ENCODE measurements around the gene HAP1.
"Not testable (repeated sequence)": the region's sequence is repeated elsewhere in the genome, so short reads cannot be mapped to it uniquely, and the experiment has no call there.

The HAP1 gene

GRCh38 chr17:41692722-41693521, 41.5 kb downstream of the HAP1 start:
- no peak for DNase-seq (ENCODE audit: extremely low read depth in 1 of 2, low read depth in 1 of 2)

- DNase-seq (ENCODE audit: extremely low read depth in 1 of 2, low read depth in 1 of 2), result no peak
Measured at GRCh38 chr17:41691031-41691777, 43.2 kb downstream of the HAP1 start.

GRCh38 chr17:41690497-41690896, 43.9 kb downstream of the HAP1 start:
- DNase-seq (ENCODE audit: extremely low read depth in 1 of 2, low read depth in 1 of 2), result no peak

- no peak for DNase-seq (ENCODE audit: extremely low read depth in 1 of 2, low read depth in 1 of 2)
Measured at GRCh38 chr17:41689497-41690299, 44.7 kb downstream of the HAP1 start.

GRCh38 chr17:41688641-41689496, 45.6 kb downstream of the HAP1 start, which contains the start of gene EIF1:
TSS of gene EIF1 (plus strand) at chr17:41688885. CDS start at chr17:41689039, 154 bp downstream.
- peak; percentile 100 for DNase-seq (ENCODE audit: extremely low read depth in 1 of 2, low read depth in 1 of 2)

- DNase-seq (ENCODE audit: extremely low read depth in 1 of 2, low read depth in 1 of 2), result peak in 1 of 2 donors; percentile 53
Measured at GRCh38 chr17:41687828-41688640, 46.4 kb downstream of the HAP1 start.

- no peak for DNase-seq (ENCODE audit: extremely low read depth in 1 of 2, low read depth in 1 of 2)
Measured at GRCh38 chr17:41686281-41686680, 48.2 kb downstream of the HAP1 start.

- DNase-seq (ENCODE audit: extremely low read depth in 1 of 2, low read depth in 1 of 2), result not testable (repeated sequence)
Measured at GRCh38 chr17:41685753-41686152, 48.7 kb downstream of the HAP1 start.

- DNase-seq (ENCODE audit: extremely low read depth in 1 of 2, low read depth in 1 of 2), result no peak
Measured at GRCh38 chr17:41684035-41684434, 50.4 kb downstream of the HAP1 start.

GRCh38 chr17:41683441-41684007, 50.9 kb downstream of the HAP1 start:
- DNase-seq (ENCODE audit: extremely low read depth in 1 of 2, low read depth in 1 of 2), result no peak

- DNase-seq (ENCODE audit: extremely low read depth in 1 of 2, low read depth in 1 of 2), result no peak
Measured at GRCh38 chr17:41682631-41683030, 51.8 kb downstream of the HAP1 start.

GRCh38 chr17:41681776-41682175, 52.7 kb downstream of the HAP1 start:
- no peak for DNase-seq (ENCODE audit: extremely low read depth in 1 of 2, low read depth in 1 of 2)

- no peak for DNase-seq (ENCODE audit: extremely low read depth in 1 of 2, low read depth in 1 of 2)
Measured at GRCh38 chr17:41680426-41681040, 53.9 kb downstream of the HAP1 start.

- DNase-seq (ENCODE audit: extremely low read depth in 1 of 2, low read depth in 1 of 2), result no peak
Measured at GRCh38 chr17:41679740-41680425, 54.6 kb downstream of the HAP1 start.

- DNase-seq (ENCODE audit: extremely low read depth in 1 of 2, low read depth in 1 of 2), result peak in 1 of 2 donors; percentile 61
Measured at GRCh38 chr17:41678907-41679739, 55.3 kb downstream of the HAP1 start.

- no peak for DNase-seq (ENCODE audit: extremely low read depth in 1 of 2, low read depth in 1 of 2)
Measured at GRCh38 chr17:41678411-41678906, 56.0 kb downstream of the HAP1 start.

- DNase-seq (ENCODE audit: extremely low read depth in 1 of 2, low read depth in 1 of 2), result no peak
Measured at GRCh38 chr17:41676058-41676419, 58.4 kb downstream of the HAP1 start.

Data from stimulated activated CD8-positive, alpha-beta memory T cell treated with anti-CD3 and anti-CD28 coated beads, Interleukin-7, amount 100 ng/mL, for 48 hours (primary cell).